ENCODE results near the gene HHIP.
"Not testable (repeated sequence)": the region's sequence is repeated elsewhere in the genome, so short reads cannot be mapped to it uniquely, and the experiment has no call there.

Gene HHIP

GRCh38 chr4:144757969-144758368 lies 112.0 kb downstream of the HHIP start:
- no peak for DNase-seq

GRCh38 chr4:144768809-144769208 lies 122.9 kb downstream of the HHIP start:
- DNase-seq = not testable (repeated sequence)

GRCh38 chr4:144778364-144778763 lies 132.4 kb downstream of the HHIP start:
- no peak for DNase-seq

GRCh38 chr4:144782345-144782744 lies 136.4 kb downstream of the HHIP start:
- DNase-seq = no peak

- DNase-seq = no peak
Observed at GRCh38 chr4:144785961-144786360, 140.0 kb downstream of the HHIP start.

GRCh38 chr4:144787365-144788258 lies 141.7 kb downstream of the HHIP start:
- no peak for DNase-seq

GRCh38 chr4:144788469-144788868 lies 142.5 kb downstream of the HHIP start:
- DNase-seq = no peak

GRCh38 chr4:144791933-144792332 lies 146.0 kb downstream of the HHIP start:
- not testable (repeated sequence) for DNase-seq
